Cardiac septum (tissue), 1 donor: ENCODE results near the gene OR6V1. TPM values are rescaled to one million over a fixed set of nuclear protein-coding genes. Genes with fewer than 3 reads are reported as not detected.
A peak's percentile ranks its signal among the peaks of the same experiment; 100 is the strongest.

Experiments
- DNase-seq: peaks from one replicate; pipeline ENCODE4 v3.0.0-alpha.2; 2020; ENCODE audit warnings: low spot score
- intact Hi-C: fragments of 100-400 bp; cut with DNase I; formaldehyde crosslinking; loops from one replicate; pipeline ENCODE4 v1.14.0; 2022
- long read RNA-seq: library from polyadenylated mRNA; unstranded; transcript quantifications from one replicate; pipeline ENCODE4 v2.0.0, GENCODE V29; 2021
- total RNA-seq: library from RNA; stranded (reverse); fragmentation: NEBNext Ultra II Directional; extraction: Animal tissue kit (Norgen Biotek cat#: 25700); gene quantifications from one replicate; pipeline ENCODE4 v1.2.1, GENCODE V29; 2021
- donor health status: DM: no; HTN: no; CAD: no.

Gene OR6V1
- total RNA-seq = not detected
- long read RNA-seq = 0 reads

GRCh38 chr7:143052041-143052440 lies at the start of gene OR6V1:
Gene OR6V1, plus strand, starts transcription at chr7:143052341. Its CDS starts 0 bp downstream, at chr7:143052341.
- DNase-seq = no peak
- intact Hi-C loops = no loop called here

- intact Hi-C loops = loop anchor here (1.0 kb wide), 1 partner anchor 149 kb away; no protein-coding TSS in a partner anchor
- DNase-seq = no peak
Measured at GRCh38 chr7:143002898-143003297, 49.2 kb upstream of the OR6V1 start.

GRCh38 chr7:143003393-143004051 lies 48.6 kb upstream of the OR6V1 start:
- intact Hi-C loops = loop anchor here (1.0 kb wide), 1 partner anchor 149 kb away; no protein-coding TSS in a partner anchor
- DNase-seq = no peak

GRCh38 chr7:143005632-143006260 lies 46.4 kb upstream of the OR6V1 start:
- intact Hi-C loops = no loop called here
- no peak for DNase-seq

- DNase-seq = peak; percentile 88
- intact Hi-C loops = loop anchor here (1.0 kb wide), 1 partner anchor 207 kb away; no protein-coding TSS in a partner anchor
Measured at GRCh38 chr7:143008007-143008901, 43.9 kb upstream of the OR6V1 start.

- intact Hi-C loops = no loop called here
- no peak for DNase-seq
Measured at GRCh38 chr7:143012001-143012400, 40.1 kb upstream of the OR6V1 start.

- no peak for DNase-seq
- intact Hi-C loops = no loop called here
Measured at GRCh38 chr7:143012409-143012808, 39.7 kb upstream of the OR6V1 start.

GRCh38 chr7:143013473-143013872 lies 38.7 kb upstream of the OR6V1 start:
- intact Hi-C loops = no loop called here
- no peak for DNase-seq

GRCh38 chr7:143013893-143014292 lies 38.2 kb upstream of the OR6V1 start:
- intact Hi-C loops = no loop called here
- no peak for DNase-seq

- no peak for DNase-seq
- intact Hi-C loops = no loop called here
Measured at GRCh38 chr7:143015084-143015483, 37.1 kb upstream of the OR6V1 start.

- intact Hi-C loops = no loop called here
- DNase-seq = no peak
Measured at GRCh38 chr7:143015926-143016490, 36.1 kb upstream of the OR6V1 start.

GRCh38 chr7:143016996-143017395 lies 35.1 kb upstream of the OR6V1 start:
- intact Hi-C loops = no loop called here
- DNase-seq = no peak

GRCh38 chr7:143018931-143019330 lies 33.2 kb upstream of the OR6V1 start:
- DNase-seq = no peak
- intact Hi-C loops = no loop called here

GRCh38 chr7:143023047-143023446 lies 29.1 kb upstream of the OR6V1 start:
- DNase-seq = no peak
- intact Hi-C loops = no loop called here

GRCh38 chr7:143025371-143025770 lies 26.8 kb upstream of the OR6V1 start:
- intact Hi-C loops = no loop called here
- DNase-seq = no peak

GRCh38 chr7:143027032-143027431 lies 25.1 kb upstream of the OR6V1 start, which contains the start of gene OR9A2:
Gene OR9A2, minus strand, starts transcription at chr7:143027132. Its CDS starts 0 bp downstream, at chr7:143027132.
- intact Hi-C loops = no loop called here
- no peak for DNase-seq

GRCh38 chr7:143027683-143028082 lies 24.5 kb upstream of the OR6V1 start:
- intact Hi-C loops = no loop called here
- no peak for DNase-seq

GRCh38 chr7:143038635-143039034 lies 13.5 kb upstream of the OR6V1 start:
- no peak for DNase-seq
- intact Hi-C loops = no loop called here

GRCh38 chr7:143040209-143040715 lies 11.9 kb upstream of the OR6V1 start:
- intact Hi-C loops = no loop called here
- DNase-seq = no peak

GRCh38 chr7:143041346-143041745 lies 10.8 kb upstream of the OR6V1 start:
- intact Hi-C loops = no loop called here

More at GRCh38 chr7:143041346-143041745, 10.8 kb upstream of the OR6V1 start:
- no peak for DNase-seq
